GM19043 (cell line): ENCODE results near the gene OSGIN1.
"Not testable (repeated sequence)": the region's sequence is repeated elsewhere in the genome, so short reads cannot be mapped to it uniquely, and the experiment has no call there.

Experiments used
- ATAC-seq: cut with Tn5 transposase; IDR thresholded peaks from one replicate; pipeline ENCODE4 v1.9.1; 2021; ENCODE audit warnings: low read depth; ENCODE audit not compliant: unreplicated experiment

The OSGIN1 gene

GRCh38 chr16:83940119-83940518 is 12.9 kb upstream of the OSGIN1 start:
- no peak for ATAC-seq

- no peak for ATAC-seq
Observed at GRCh38 chr16:83940630-83941378, 12.2 kb upstream of the OSGIN1 start.

- ATAC-seq: not testable (repeated sequence)
Observed at GRCh38 chr16:83941546-83941945, 11.5 kb upstream of the OSGIN1 start.

- no peak for ATAC-seq
Observed at GRCh38 chr16:83942074-83942473, 11.0 kb upstream of the OSGIN1 start.

- no peak for ATAC-seq
Observed at GRCh38 chr16:83942815-83943515, 10.1 kb upstream of the OSGIN1 start.

- no peak for ATAC-seq
Observed at GRCh38 chr16:83943516-83944050, 9.5 kb upstream of the OSGIN1 start.

GRCh38 chr16:83945587-83945986 is 7.5 kb upstream of the OSGIN1 start:
- ATAC-seq: no peak

- no peak for ATAC-seq
Observed at GRCh38 chr16:83946154-83946780, 6.8 kb upstream of the OSGIN1 start.

GRCh38 chr16:83946781-83947566 is 6.1 kb upstream of the OSGIN1 start:
- ATAC-seq: no peak

- ATAC-seq: no peak
Observed at GRCh38 chr16:83947642-83948234, 5.3 kb upstream of the OSGIN1 start.

GRCh38 chr16:83948914-83949723 is 3.9 kb upstream of the OSGIN1 start:
- ATAC-seq: no peak

- ATAC-seq: no peak
Observed at GRCh38 chr16:83949724-83950001, 3.4 kb upstream of the OSGIN1 start.

- ATAC-seq: not testable (repeated sequence)
Observed at GRCh38 chr16:83950862-83951399, 2.1 kb upstream of the OSGIN1 start.

- no peak for ATAC-seq
Observed at GRCh38 chr16:83951544-83951943, 1.5 kb upstream of the OSGIN1 start.

GRCh38 chr16:83952587-83952939 is 477 bp upstream of the OSGIN1 start:
- ATAC-seq: no peak

- ATAC-seq: no peak
Observed at GRCh38 chr16:83953796-83954576, 946 bp downstream of the OSGIN1 start.

GRCh38 chr16:83954577-83955016 is 1.6 kb downstream of the OSGIN1 start:
- no peak for ATAC-seq

- ATAC-seq: no peak
Observed at GRCh38 chr16:83955218-83956130, 2.4 kb downstream of the OSGIN1 start.
